NCI-H146 (cell line): Measurements from ENCODE around the gene SYT17.

Experiments used
- DNase-seq: peaks from one replicate; lab custom pipeline; 2025; lab: John Stamatoyannopoulos, UW

Gene SYT17

GRCh38 chr16:19223235-19224170 is 55.5 kb downstream of the SYT17 start:
- DNase-seq: peak; percentile 48

- DNase-seq: no peak
Measured at GRCh38 chr16:19225651-19226050, 57.6 kb downstream of the SYT17 start.

GRCh38 chr16:19227643-19228042 is 59.6 kb downstream of the SYT17 start:
- DNase-seq: no peak

GRCh38 chr16:19228052-19228451 is 60.0 kb downstream of the SYT17 start:
- DNase-seq: no peak

- peak; percentile 15 for DNase-seq
Measured at GRCh38 chr16:19228575-19228974, 60.5 kb downstream of the SYT17 start.

- DNase-seq: no peak
Measured at GRCh38 chr16:19230575-19230974, 62.5 kb downstream of the SYT17 start.

GRCh38 chr16:19231881-19232280 is 63.8 kb downstream of the SYT17 start:
- no peak for DNase-seq

- no peak for DNase-seq
Measured at GRCh38 chr16:19232988-19233387, 64.9 kb downstream of the SYT17 start.

- no peak for DNase-seq
Measured at GRCh38 chr16:19235478-19235877, 67.4 kb downstream of the SYT17 start.

- DNase-seq: no peak
Measured at GRCh38 chr16:19235886-19236285, 67.8 kb downstream of the SYT17 start.

GRCh38 chr16:19236561-19237209 is 68.6 kb downstream of the SYT17 start:
- DNase-seq: no peak

GRCh38 chr16:19238406-19238805 is 70.4 kb downstream of the SYT17 start:
- DNase-seq: no peak

GRCh38 chr16:19239511-19240155 is 71.6 kb downstream of the SYT17 start:
- DNase-seq: no peak

- no peak for DNase-seq
Measured at GRCh38 chr16:19240494-19240893, 72.5 kb downstream of the SYT17 start.

- no peak for DNase-seq
Measured at GRCh38 chr16:19241512-19241911, 73.5 kb downstream of the SYT17 start.

- no peak for DNase-seq
Measured at GRCh38 chr16:19242186-19242585, 74.1 kb downstream of the SYT17 start.

- peak; percentile 65 for DNase-seq
Measured at GRCh38 chr16:19242987-19243575, 75.0 kb downstream of the SYT17 start.

- peak; percentile 99 for DNase-seq
Measured at GRCh38 chr16:19245326-19245925, 77.4 kb downstream of the SYT17 start.

- no peak for DNase-seq
Measured at GRCh38 chr16:19252904-19253303, 84.9 kb downstream of the SYT17 start.

- DNase-seq: no peak
Measured at GRCh38 chr16:19254611-19255010, 86.6 kb downstream of the SYT17 start.

- DNase-seq: no peak
Measured at GRCh38 chr16:19264123-19264673, 96.2 kb downstream of the SYT17 start.
